K562 (cell line): ENCODE results near the gene FN3KRP. TPM values are rescaled to one million over a fixed set of nuclear protein-coding genes. Genes with fewer than 3 reads are reported as not detected.

ENCODE experiments used
- ATF7 ChIP-seq: fragments of 450-650 bp; IDR thresholded peaks from 2 replicates; pipeline ENCODE4 v1.7.1; 2014; ENCODE audit warnings: mild to moderate bottlenecking, moderate library complexity
- BDP1 ChIP-seq: IDR thresholded peaks from 3 replicates; pipeline ENCODE4 v1.6.1; 2011; ENCODE audit not compliant: insufficient read length, insufficient read depth
- CC2D1A ChIP-seq: fragments of 450-650 bp; IDR thresholded peaks from 2 replicates; pipeline ENCODE4 v1.6.1; 2017; ENCODE audit warnings: mild to moderate bottlenecking
- CEBPG ChIP-seq, 3 experiments: fragments of 200-800 bp in 1 of 3; sonication (Bioruptor generic) in 1 of 3; sonication (generic) in 1 of 3; formaldehyde crosslinking in 1 of 3; IDR thresholded peaks in 2 of 3; conservative IDR thresholded peaks in 1 of 3; 2 replicates each; pipeline versions ENCODE4 v1.6.1 to v1.8.0; 2016 to 2022; ENCODE audit warnings: missing compliant biosample characterization in 2 of 3, missing genetic modification characterization in 2 of 3, mild to moderate bottlenecking in 1 of 3, missing genetic modification reagents in 1 of 3
- CXXC5 ChIP-seq: fragments of 250-450 bp; sonication (Bioruptor Pico); IDR thresholded peaks from 2 replicates; pipeline ENCODE4 v1.8.0; 2022; ENCODE audit warnings: inconsistent platforms, mild to moderate bottlenecking, moderate library complexity
- DACH1 ChIP-seq: fragments of 450-650 bp; IDR thresholded peaks from 2 replicates; pipeline ENCODE4 v1.6.1; 2018; ENCODE audit not compliant: partially characterized antibody
- L3MBTL2 ChIP-seq: fragments of 450-650 bp; IDR thresholded peaks from 2 replicates; pipeline ENCODE4 v1.6.1; 2016; ENCODE audit warnings: mild to moderate bottlenecking, moderate library complexity
- NFYB ChIP-seq: IDR thresholded peaks from 2 replicates; pipeline ENCODE4 v1.6.1; 2011; ENCODE audit warnings: mild to moderate bottlenecking, moderate library complexity; ENCODE audit not compliant: insufficient read length; ENCODE audit errors: extremely low read depth
- NUFIP1 ChIP-seq: fragments of 450-650 bp; IDR thresholded peaks from 2 replicates; pipeline ENCODE4 v1.6.1; 2018; ENCODE audit not compliant: partially characterized antibody
- PRDM10 ChIP-seq: fragments of 450-650 bp; IDR thresholded peaks from 2 replicates; pipeline ENCODE4 v1.6.1; 2018; ENCODE audit not compliant: partially characterized antibody
- RBM17 ChIP-seq: fragments of 200-400 bp; formaldehyde crosslinking; IDR thresholded peaks from 2 replicates; pipeline ENCODE4 v1.6.1; 2017; ENCODE audit warnings: low read depth, mild to moderate bottlenecking, low read length, borderline replicate concordance
- RBM25 ChIP-seq: fragments of 200-400 bp; formaldehyde crosslinking; IDR thresholded peaks from 2 replicates; pipeline ENCODE4 v1.6.1; 2018; ENCODE audit warnings: low read length, low read depth, moderate library complexity; ENCODE audit not compliant: severe bottlenecking
- SAFB ChIP-seq: fragments of 200-400 bp; formaldehyde crosslinking; IDR thresholded peaks from 2 replicates; pipeline ENCODE4 v1.6.1; 2017; ENCODE audit warnings: low read depth, low read length, borderline replicate concordance
- ZNF134 ChIP-seq: fragments of 250-450 bp; sonication (Bioruptor Pico); conservative IDR thresholded peaks from 2 replicates; pipeline ENCODE4 v1.4.0; 2020
- ZNF282 ChIP-seq: sonication (generic); formaldehyde crosslinking; IDR thresholded peaks from 2 replicates; pipeline ENCODE4 v1.8.1; 2023; ENCODE audit warnings: missing genetic modification reagents
- ZNF395 ChIP-seq: fragments of 200-800 bp; sonication (Bioruptor generic); IDR thresholded peaks from 2 replicates; pipeline ENCODE4 v1.6.1; 2017; ENCODE audit warnings: missing genetic modification characterization, missing compliant biosample characterization
- polyA plus RNA-seq, 8 experiments: library from polyadenylated mRNA; depleted of rRNA in 4 of 8; stranded (reverse) in 5 of 8; unstranded in 3 of 8; fragments of >200 nt; fragmentation: Nextera tagmentation in 2 of 8; fragmentation: Illumina TruSeq in 1 of 8; extraction: Ambion mirVana in 2 of 8; extraction: Trizol in 1 of 8; gene quantifications; 2 replicates each; pipeline versions ENCODE4 v1.2.1 to v1.2.3, GENCODE V29; 2011 to 2014; ENCODE audit warnings: inconsistent platforms in 1 of 8, missing spikeins in 1 of 8
- total RNA-seq, 7 experiments: library from RNA; depleted of rRNA in 6 of 7; stranded (reverse); fragments of >200 nt in 6 of 7; fragmentation: Illumina TruSeq in 2 of 7; extraction: Trizol in 2 of 7; gene quantifications; 2 replicates each; pipeline versions ENCODE4 v1.2.1 to v1.2.3, GENCODE V29; 2011 to 2021; ENCODE audit warnings: low replicate concordance in 1 of 7
- TF ChIP-seq, protein P1 (sequence below), 2 experiments: IDR thresholded peaks in 1 of 2; conservative IDR thresholded peaks in 1 of 2; 2 replicates each; pipeline ENCODE4 v1.6.1; 2016; ENCODE audit warnings: low read depth in 2 of 2, mild to moderate bottlenecking in 1 of 2, missing compliant biosample characterization in 1 of 2, missing genetic modification characterization in 1 of 2, moderate library complexity in 1 of 2

The FN3KRP gene
- total and polyA plus RNA-seq, 9 of the 15 experiments (the other 6 are each of a cell fraction or from before 2014, with no cell fraction given) = 2.0 to 32.1 (median 24.9) TPM

- TF ChIP-seq CXXC5 = peak; percentile 36; the same call in 1 of the 2 replicates
- TF ChIP-seq ZNF134 (CRISPR knock-in tag) = no peak
- peak; percentile 25 for TF ChIP-seq NUFIP1
- no peak for TF ChIP-seq CEBPG (CRISPR knock-in tag; IDR thresholded peaks at IDR 0.05)
- TF ChIP-seq CEBPG (tag; conservative IDR thresholded peaks at IDR 0.05 in 1 of 2, IDR thresholded peaks at IDR 0.05 in 1 of 2) = no peak
- no peak for TF ChIP-seq SAFB
- 0 out of 2 replicates have a peak, but pooled peaks have one; percentile 17 for TF ChIP-seq ATF7
- peak; percentile 58 for TF ChIP-seq NFYB
- TF ChIP-seq PRDM10 = peak; percentile 74
- TF ChIP-seq, protein P1, sequence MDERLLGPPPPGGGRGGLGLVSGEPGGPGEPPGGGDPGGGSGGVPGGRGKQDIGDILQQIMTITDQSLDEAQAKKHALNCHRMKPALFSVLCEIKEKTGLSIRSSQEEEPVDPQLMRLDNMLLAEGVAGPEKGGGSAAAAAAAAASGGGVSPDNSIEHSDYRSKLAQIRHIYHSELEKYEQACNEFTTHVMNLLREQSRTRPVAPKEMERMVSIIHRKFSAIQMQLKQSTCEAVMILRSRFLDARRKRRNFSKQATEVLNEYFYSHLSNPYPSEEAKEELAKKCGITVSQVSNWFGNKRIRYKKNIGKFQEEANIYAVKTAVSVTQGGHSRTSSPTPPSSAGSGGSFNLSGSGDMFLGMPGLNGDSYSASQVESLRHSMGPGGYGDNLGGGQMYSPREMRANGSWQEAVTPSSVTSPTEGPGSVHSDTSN (CRISPR knock-in tag; IDR thresholded peaks at IDR 0.05; ENCODE audit: low read depth) = peak; percentile 42; the same call in 1 of the 2 replicates
- TF ChIP-seq, protein P1 (tag; conservative IDR thresholded peaks at IDR 0.05; ENCODE audit: low read depth) = peak; percentile 95
- no peak for TF ChIP-seq RBM17
- peak; percentile 51 for TF ChIP-seq RBM25
- no peak for TF ChIP-seq ZNF282 (CRISPR knock-in tag)
- no peak for TF ChIP-seq ZNF395 (CRISPR knock-in tag)
- TF ChIP-seq DACH1 = peak; percentile 11
- no peak for TF ChIP-seq BDP1
- 0 out of 2 replicates have a peak, but pooled peaks have one; percentile 26 for TF ChIP-seq CC2D1A
- TF ChIP-seq L3MBTL2 = peak; percentile 34; the same call in 1 of the 2 replicates
Measured at GRCh38 chr17:82754297-82755208, 38.0 kb downstream of the FN3KRP start (continued).
